HEK293T (cell line): ENCODE results near the gene PRSS56.

Experiments used
- CTCF ChIA-PET: fragments of 350-600 bp; formaldehyde crosslinking; extraction: SDS; loops from one replicate; lab custom pipeline; 2021; ENCODE audit warnings: antibody characterized with exemption, inconsistent platforms; lab: Yijun Ruan, JAX
- POLR2A ChIA-PET: fragments of 350-600 bp; formaldehyde crosslinking; extraction: SDS; loops from one replicate; lab custom pipeline; 2020; ENCODE audit warnings: antibody characterized with exemption, inconsistent platforms; lab: Yijun Ruan, JAX
- DNase-seq: peaks from one replicate; pipeline ENCODE4 v3.0.0; 2012; ENCODE audit warnings: mixed read lengths; ENCODE audit errors: extremely low spot score
- ARNT ChIP-seq: fragments of 450-650 bp; IDR thresholded peaks from 2 replicates; pipeline ENCODE4 v1.6.1; 2017; ENCODE audit warnings: mild to moderate bottlenecking
- BHLHE40 ChIP-seq: fragments of 450-650 bp; IDR thresholded peaks from 2 replicates; pipeline ENCODE4 v1.6.1; 2016; ENCODE audit warnings: mild to moderate bottlenecking, moderate library complexity, borderline replicate concordance
- CTBP1 ChIP-seq: fragments of 450-650 bp; IDR thresholded peaks from 2 replicates; pipeline ENCODE4 v1.6.1; 2016; ENCODE audit warnings: borderline replicate concordance
- ELF4 ChIP-seq: fragments of 450-650 bp; IDR thresholded peaks from 2 replicates; pipeline ENCODE4 v1.6.1; 2017; ENCODE audit warnings: antibody characterized with exemption
- FOXA1 ChIP-seq: fragments of 450-650 bp; IDR thresholded peaks from 2 replicates; pipeline ENCODE4 v1.6.1; 2016; ENCODE audit warnings: mild to moderate bottlenecking
- FOXK2 ChIP-seq: fragments of 450-650 bp; IDR thresholded peaks from 2 replicates; pipeline ENCODE4 v1.6.1; 2016; ENCODE audit warnings: mild to moderate bottlenecking
- FOXM1 ChIP-seq: fragments of 450-650 bp; IDR thresholded peaks from 2 replicates; pipeline ENCODE4 v1.6.1; 2017; ENCODE audit warnings: mild to moderate bottlenecking, borderline replicate concordance
- HDGF ChIP-seq: fragments of 450-650 bp; IDR thresholded peaks from 2 replicates; pipeline ENCODE4 v1.6.1; 2017; ENCODE audit warnings: antibody characterized with exemption, borderline replicate concordance
- L3MBTL2 ChIP-seq: fragments of 450-650 bp; conservative IDR thresholded peaks from 2 replicates; pipeline ENCODE4 v1.6.1; 2016; ENCODE audit warnings: mild to moderate bottlenecking
- LEF1 ChIP-seq: fragments of 450-650 bp; IDR thresholded peaks from 2 replicates; pipeline ENCODE4 v1.6.1; 2017; ENCODE audit warnings: mild to moderate bottlenecking, borderline replicate concordance
- NFRKB ChIP-seq: fragments of 450-650 bp; IDR thresholded peaks from 2 replicates; pipeline ENCODE4 v1.6.1; 2016; ENCODE audit warnings: mild to moderate bottlenecking, moderate library complexity
- PKNOX1 ChIP-seq: fragments of 450-650 bp; IDR thresholded peaks from 2 replicates; pipeline ENCODE4 v1.6.1; 2016
- SP1 ChIP-seq: fragments of 450-650 bp; IDR thresholded peaks from 2 replicates; pipeline ENCODE4 v1.6.1; 2017
- SUZ12 ChIP-seq: fragments of 450-650 bp; IDR thresholded peaks from 2 replicates; pipeline ENCODE4 v1.6.1; 2016; ENCODE audit warnings: mild to moderate bottlenecking
- TARDBP ChIP-seq: fragments of 450-650 bp; IDR thresholded peaks from 2 replicates; pipeline ENCODE4 v1.6.1; 2016
- ZNF384 ChIP-seq: fragments of 450-650 bp; IDR thresholded peaks from 2 replicates; pipeline ENCODE4 v1.6.1; 2016

Gene PRSS56

GRCh38 chr2:232551776-232552175 lies 31.6 kb downstream of the PRSS56 start:
- POLR2A ChIA-PET = no interaction called here
- CTCF ChIA-PET = no interaction called here
- TF ChIP-seq ZNF384 (no peak), LEF1 (no peak), ELF4 (no peak), NFRKB (no peak), FOXA1 (no peak), L3MBTL2 (no peak), PKNOX1 (no peak), HDGF (no peak), SUZ12 (no peak), FOXM1 (no peak), BHLHE40 (no peak), ARNT (no peak), TARDBP (no peak), CTBP1 (no peak), FOXK2 (no peak), SP1 (no peak)
- no peak for DNase-seq

- TF ChIP-seq LEF1 = no peak
- no peak for TF ChIP-seq ZNF384
- TF ChIP-seq ELF4 = no peak
- TF ChIP-seq SUZ12 = no peak
- CTCF ChIA-PET = no interaction called here
- POLR2A ChIA-PET = no interaction called here
- no peak for DNase-seq
Measured at GRCh38 chr2:232556426-232556825, 36.2 kb downstream of the PRSS56 start.

GRCh38 chr2:232562515-232563151 lies 42.4 kb downstream of the PRSS56 start:
- CTCF ChIA-PET = interaction anchor here (0.8 to 1.0 kb wide), 2 partner anchors 10 to 49 kb away, joined by 3 read pairs; no protein-coding TSS in a partner anchor
- no peak for DNase-seq
- POLR2A ChIA-PET = interaction anchor here (1.9 kb wide), 1 partner anchor 12 kb away, joined by 5 read pairs; the partner anchor contains the start of genes EIF4E2 and TIGD1
- no peak for TF ChIP-seq FOXK2
- no peak for TF ChIP-seq FOXM1
- TF ChIP-seq BHLHE40 = no peak
- no peak for TF ChIP-seq ELF4
- no peak for TF ChIP-seq FOXA1
- TF ChIP-seq NFRKB = no peak
- no peak for TF ChIP-seq LEF1
- TF ChIP-seq HDGF = no peak
- no peak for TF ChIP-seq ARNT

- ChIA-PET POLR2A (interaction anchor here (1.9 kb wide), 1 partner anchor 13 kb away, joined by 5 read pairs; the partner anchor contains the start of genes EIF4E2 and TIGD1), CTCF (interaction anchor here (0.8 to 1.0 kb wide), 2 partner anchors 11 to 48 kb away, joined by 3 read pairs; no protein-coding TSS in a partner anchor)
Measured at GRCh38 chr2:232563580-232563979, 43.4 kb downstream of the PRSS56 start.

GRCh38 chr2:232567721-232568120 lies 47.5 kb downstream of the PRSS56 start:
- no peak for TF ChIP-seq SUZ12
- no peak for TF ChIP-seq L3MBTL2
- TF ChIP-seq HDGF = no peak
- TF ChIP-seq LEF1 = no peak
- TF ChIP-seq ARNT = no peak
- TF ChIP-seq PKNOX1 = no peak
- TF ChIP-seq FOXK2 = no peak
- no peak for TF ChIP-seq FOXA1
- TF ChIP-seq TARDBP = no peak
- TF ChIP-seq NFRKB = no peak
- TF ChIP-seq ELF4 = no peak
- TF ChIP-seq ZNF384 = no peak
- no peak for TF ChIP-seq FOXM1
- TF ChIP-seq SP1 = no peak
- TF ChIP-seq CTBP1 = no peak
- no peak for TF ChIP-seq BHLHE40
- DNase-seq = no peak
- ChIA-PET POLR2A (interaction anchor here (0.9 kb wide), 1 partner anchor 18 kb away, joined by 3 read pairs; the partner anchor contains the start of genes EIF4E2 and TIGD1), CTCF (no interaction called here)

More at GRCh38 chr2:232563580-232563979, 43.4 kb downstream of the PRSS56 start:
- TF ChIP-seq FOXM1 (no peak), ARNT (no peak), SP1 (no peak), L3MBTL2 (no peak), PKNOX1 (no peak), ELF4 (no peak), TARDBP (no peak), SUZ12 (no peak), ZNF384 (no peak), BHLHE40 (no peak), FOXA1 (no peak), HDGF (no peak), LEF1 (no peak)
- no peak for DNase-seq

- ChIA-PET CTCF (no interaction called here), POLR2A (interaction anchor here (0.9 kb wide), 1 partner anchor 18 kb away, joined by 3 read pairs; the partner anchor contains the start of genes EIF4E2 and TIGD1)
- no peak for TF ChIP-seq FOXA1
- no peak for TF ChIP-seq ARNT
- TF ChIP-seq TARDBP = no peak
- TF ChIP-seq ZNF384 = no peak
- no peak for TF ChIP-seq L3MBTL2
- TF ChIP-seq FOXM1 = no peak
- no peak for TF ChIP-seq PKNOX1
- TF ChIP-seq SP1 = no peak
- no peak for TF ChIP-seq SUZ12
- no peak for TF ChIP-seq ELF4
- TF ChIP-seq CTBP1 = no peak
Measured at GRCh38 chr2:232568161-232568560, 48.0 kb downstream of the PRSS56 start.

More at GRCh38 chr2:232568161-232568560, 48.0 kb downstream of the PRSS56 start:
- no peak for DNase-seq
